Erythroblast (primary cell): ENCODE data around the gene OAS2.
"Not testable (repeated sequence)": the region's sequence is repeated elsewhere in the genome, so short reads cannot be mapped to it uniquely, and the experiment has no call there.

Experiments used
- GATA1 ChIP-seq: IDR thresholded peaks from 2 replicates; pipeline ENCODE4 v1.6.1; 2011; ENCODE audit warnings: low read depth, mild to moderate bottlenecking, control low read depth, low read length, moderate library complexity
- POLR2A ChIP-seq: IDR thresholded peaks from 2 replicates; pipeline ENCODE4 v1.6.1; 2011; ENCODE audit warnings: mild to moderate bottlenecking, low read length

GRCh38 chr12:112988823-112989385, 10.6 kb downstream of the OAS2 start:
- not testable (repeated sequence) for TF ChIP-seq POLR2A, GATA1
